ENCODE results near the gene STARD13. TPM values are rescaled to one million over a fixed set of nuclear protein-coding genes. Genes with fewer than 3 reads are reported as not detected.

The STARD13 gene
- polyA plus RNA-seq (2011; rRNA removed) (18.0 and 21.2 TPM in 2 replicates), polyA minus RNA-seq (2011; rRNA and poly(A)+ RNA removed) (77.1 and 91.6 TPM in 2 replicates)

- ChIA-PET CTCF (interaction anchor here (1.0 to 1.5 kb wide), 6 partner anchors 49 to 228 kb away, joined by 3 to 6 read pairs (median 4); no protein-coding TSS in a partner anchor), POLR2A (interaction anchor here (0.5 to 1.1 kb wide), 4 partner anchors 18 to 444 kb away, joined by 3 to 5 read pairs (median 4); no protein-coding TSS in a partner anchor)
- no peaks in the 10 kb centered on the region for H3K36me3 ChIP-seq (ENCODE audit: control insufficient read depth, insufficient read depth, low read length)
- H3K4me3 ChIP-seq (ENCODE audit: low read depth, low read length): peak within 1 kb of the TSS; percentile 60
- DNase-seq (ENCODE audit: low read depth): peak; percentile 92
- TF ChIP-seq CTCF (IDR thresholded peaks at IDR 0.05; ENCODE audit: insufficient read depth, low read depth, low read length): peak; percentile 60
- H3K27me3 ChIP-seq (ENCODE audit: control insufficient read depth, insufficient read depth, low read length): no peaks in the 10 kb centered on the region
Measured at GRCh38 chr13:33285420-33286124, at the start of gene STARD13. TSS of gene STARD13 (minus strand) at chr13:33285755. CDS start at chr13:33285638, 117 bp downstream.

- H3K27me3 ChIP-seq (ENCODE audit: control insufficient read depth, insufficient read depth, low read length): no peaks in the 10 kb centered on the region
- DNase-seq (ENCODE audit: low read depth): no peak
- H3K4me3 ChIP-seq (ENCODE audit: low read depth, low read length): no peak overlapping the region
- no peaks in the 10 kb centered on the region for H3K36me3 ChIP-seq (ENCODE audit: control insufficient read depth, insufficient read depth, low read length)
- ChIA-PET CTCF (no interaction called here), POLR2A (no interaction called here)
- no peak for TF ChIP-seq CTCF (IDR thresholded peaks at IDR 0.05; ENCODE audit: insufficient read depth, low read depth, low read length)
Measured at GRCh38 chr13:33334831-33335230, 49.3 kb upstream of the STARD13 start.

- no peaks in the 10 kb centered on the region for H3K27me3 ChIP-seq (ENCODE audit: control insufficient read depth, insufficient read depth, low read length)
- DNase-seq (ENCODE audit: low read depth): no peak
- H3K4me3 ChIP-seq (ENCODE audit: low read depth, low read length): no peak overlapping the region
- POLR2A ChIA-PET: no interaction called here
- TF ChIP-seq CTCF (IDR thresholded peaks at IDR 0.05; ENCODE audit: insufficient read depth, low read depth, low read length): no peak
- no peaks in the 10 kb centered on the region for H3K36me3 ChIP-seq (ENCODE audit: control insufficient read depth, insufficient read depth, low read length)
- CTCF ChIA-PET: no interaction called here
Measured at GRCh38 chr13:33331962-33332361, 46.4 kb upstream of the STARD13 start.

- Histone ChIP-seq H3K27me3 (ENCODE audit: control insufficient read depth, insufficient read depth, low read length) (no peaks in the 10 kb centered on the region), H3K36me3 (ENCODE audit: control insufficient read depth, insufficient read depth, low read length) (no peaks in the 10 kb centered on the region), H3K4me3 (ENCODE audit: low read depth, low read length) (no peak overlapping the region)
- TF ChIP-seq CTCF (IDR thresholded peaks at IDR 0.05; ENCODE audit: insufficient read depth, low read depth, low read length): no peak
- ChIA-PET POLR2A (no interaction called here), CTCF (no interaction called here)
- no peak for DNase-seq (ENCODE audit: low read depth)
Measured at GRCh38 chr13:33330483-33330882, 44.9 kb upstream of the STARD13 start.

GRCh38 chr13:33328701-33329100, 43.1 kb upstream of the STARD13 start:
- H3K4me3 ChIP-seq (ENCODE audit: low read depth, low read length): no peak overlapping the region
- DNase-seq (ENCODE audit: low read depth): no peak
- no peak for TF ChIP-seq CTCF (IDR thresholded peaks at IDR 0.05; ENCODE audit: insufficient read depth, low read depth, low read length)
- H3K27me3 ChIP-seq (ENCODE audit: control insufficient read depth, insufficient read depth, low read length): no peaks in the 10 kb centered on the region
- no peaks in the 10 kb centered on the region for H3K36me3 ChIP-seq (ENCODE audit: control insufficient read depth, insufficient read depth, low read length)
- POLR2A ChIA-PET: no interaction called here
- CTCF ChIA-PET: no interaction called here

All from BJ (cell line).